SKM-1 treated with dmso at 0.1 percent for 144 hours (cell line): ENCODE data around the gene ATP8B1.
"Not testable (repeated sequence)": the region's sequence is repeated elsewhere in the genome, so short reads cannot be mapped to it uniquely, and the experiment has no call there.

Experiments
- DNase-seq: peaks from one replicate; lab custom pipeline; 2025; ENCODE audit not compliant: unreplicated experiment; lab: John Stamatoyannopoulos, UW

The ATP8B1 gene

GRCh38 chr18:57771193-57771592 lies 31.9 kb downstream of the ATP8B1 start:
- DNase-seq = peak; percentile 61

- DNase-seq = no peak
Observed at GRCh38 chr18:57768537-57769326, 34.4 kb downstream of the ATP8B1 start.

GRCh38 chr18:57767259-57768050 lies 35.7 kb downstream of the ATP8B1 start:
- no peak for DNase-seq

- no peak for DNase-seq
Observed at GRCh38 chr18:57764995-57765394, 38.1 kb downstream of the ATP8B1 start.

- no peak for DNase-seq
Observed at GRCh38 chr18:57764087-57764486, 39.0 kb downstream of the ATP8B1 start.

- no peak for DNase-seq
Observed at GRCh38 chr18:57762686-57763085, 40.4 kb downstream of the ATP8B1 start.

GRCh38 chr18:57759650-57760049 lies 43.5 kb downstream of the ATP8B1 start:
- DNase-seq = no peak

- no peak for DNase-seq
Observed at GRCh38 chr18:57755473-57756067, 47.5 kb downstream of the ATP8B1 start.

GRCh38 chr18:57754577-57755338 lies 48.4 kb downstream of the ATP8B1 start:
- DNase-seq = no peak

- no peak for DNase-seq
Observed at GRCh38 chr18:57753063-57753462, 50.1 kb downstream of the ATP8B1 start.

GRCh38 chr18:57749604-57749970 lies 53.5 kb downstream of the ATP8B1 start:
- DNase-seq = no peak

- peak; percentile 36 for DNase-seq
Observed at GRCh38 chr18:57748770-57749603, 54.1 kb downstream of the ATP8B1 start.

- no peak for DNase-seq
Observed at GRCh38 chr18:57747809-57748680, 55.1 kb downstream of the ATP8B1 start.

GRCh38 chr18:57744211-57744694 lies 58.9 kb downstream of the ATP8B1 start:
- DNase-seq = no peak

GRCh38 chr18:57743008-57743407 lies 60.1 kb downstream of the ATP8B1 start:
- no peak for DNase-seq

- DNase-seq = no peak
Observed at GRCh38 chr18:57741273-57741672, 61.8 kb downstream of the ATP8B1 start.

- DNase-seq = no peak
Observed at GRCh38 chr18:57738078-57738477, 65.0 kb downstream of the ATP8B1 start.

- DNase-seq = peak; percentile 92
Observed at GRCh38 chr18:57737400-57738060, 65.6 kb downstream of the ATP8B1 start.

- DNase-seq = not testable (repeated sequence)
Observed at GRCh38 chr18:57735042-57735441, 68.1 kb downstream of the ATP8B1 start.
